Inflammatory macrophage treated with lipopolysaccharide for 1 hour (primary cell): Measurements from ENCODE around the gene PHC3.
"Not testable (repeated sequence)": the region's sequence is repeated elsewhere in the genome, so short reads cannot be mapped to it uniquely, and the experiment has no call there.

Experiments
- DNase-seq, 2 donors: peaks; one replicate each; pipeline ENCODE4 v3.0.0-alpha.2; 2020 to 2022

The PHC3 gene

GRCh38 chr3:170117134-170117533, 64.4 kb downstream of the PHC3 start:
- DNase-seq: no peak

- not testable (repeated sequence) for DNase-seq
Measured at GRCh38 chr3:170114165-170114564, 67.4 kb downstream of the PHC3 start.

GRCh38 chr3:170111147-170111771, 70.3 kb downstream of the PHC3 start:
- DNase-seq: no peak

GRCh38 chr3:170109579-170110293, 71.8 kb downstream of the PHC3 start:
- no peak for DNase-seq

GRCh38 chr3:170108955-170109354, 72.6 kb downstream of the PHC3 start:
- no peak for DNase-seq

GRCh38 chr3:170107941-170108340, 73.6 kb downstream of the PHC3 start:
- no peak for DNase-seq

GRCh38 chr3:170102431-170102830, 79.1 kb downstream of the PHC3 start:
- DNase-seq: no peak

- DNase-seq: no peak
Measured at GRCh38 chr3:170100944-170101343, 80.6 kb downstream of the PHC3 start.

- no peak for DNase-seq
Measured at GRCh38 chr3:170098753-170099152, 82.8 kb downstream of the PHC3 start.

- DNase-seq: no peak
Measured at GRCh38 chr3:170096342-170096741, 85.2 kb downstream of the PHC3 start.

GRCh38 chr3:170095771-170096170, 85.8 kb downstream of the PHC3 start:
- DNase-seq: no peak

- DNase-seq: no peak
Measured at GRCh38 chr3:170092907-170093306, 88.6 kb downstream of the PHC3 start.

- no peak for DNase-seq
Measured at GRCh38 chr3:170090601-170090981, 90.9 kb downstream of the PHC3 start.

- DNase-seq: no peak
Measured at GRCh38 chr3:170089862-170090600, 91.5 kb downstream of the PHC3 start.

GRCh38 chr3:170085396-170085795, 96.1 kb downstream of the PHC3 start:
- no peak for DNase-seq

GRCh38 chr3:170083343-170083742, 98.2 kb downstream of the PHC3 start:
- no peak for DNase-seq

GRCh38 chr3:170081079-170081741, 100.3 kb downstream of the PHC3 start:
- DNase-seq: no peak

GRCh38 chr3:170080605-170081004, 100.9 kb downstream of the PHC3 start:
- DNase-seq: no peak

- no peak for DNase-seq
Measured at GRCh38 chr3:170079536-170080165, 101.9 kb downstream of the PHC3 start.

GRCh38 chr3:170078620-170079281, 102.8 kb downstream of the PHC3 start:
- no peak for DNase-seq

- DNase-seq: no peak
Measured at GRCh38 chr3:170077361-170077760, 104.2 kb downstream of the PHC3 start.

GRCh38 chr3:170076715-170077238, 104.8 kb downstream of the PHC3 start:
- no peak for DNase-seq
